HK-2 (cell line): ENCODE measurements around the gene IDH3G.

Experiments
- DNase-seq: peaks from one replicate; pipeline ENCODE4 v3.0.0-alpha.2; 2018; ENCODE audit not compliant: unreplicated experiment

The IDH3G gene

GRCh38 chrX:153816831-153817690 lies 22.9 kb upstream of the IDH3G start:
- DNase-seq = no peak

GRCh38 chrX:153814591-153815315 lies 20.6 kb upstream of the IDH3G start:
- DNase-seq = no peak

- no peak for DNase-seq
Measured at GRCh38 chrX:153813161-153813560, 19.0 kb upstream of the IDH3G start.

GRCh38 chrX:153812220-153812619 lies 18.0 kb upstream of the IDH3G start:
- DNase-seq = no peak

GRCh38 chrX:153807976-153808375 lies 13.8 kb upstream of the IDH3G start:
- DNase-seq = no peak

GRCh38 chrX:153806999-153807575 lies 12.9 kb upstream of the IDH3G start:
- DNase-seq = no peak

GRCh38 chrX:153805436-153805835 lies 11.3 kb upstream of the IDH3G start:
- DNase-seq = no peak

GRCh38 chrX:153804621-153805020 lies 10.4 kb upstream of the IDH3G start:
- no peak for DNase-seq

- no peak for DNase-seq
Measured at GRCh38 chrX:153804100-153804595, 10.0 kb upstream of the IDH3G start.

- DNase-seq = no peak
Measured at GRCh38 chrX:153803211-153804099, 9.3 kb upstream of the IDH3G start.

- DNase-seq = no peak
Measured at GRCh38 chrX:153802513-153803045, 8.4 kb upstream of the IDH3G start.

- DNase-seq = no peak
Measured at GRCh38 chrX:153801669-153802068, 7.5 kb upstream of the IDH3G start.

GRCh38 chrX:153800746-153801145 lies 6.6 kb upstream of the IDH3G start:
- no peak for DNase-seq

GRCh38 chrX:153800177-153800722 lies 6.1 kb upstream of the IDH3G start:
- DNase-seq = no peak

- DNase-seq = no peak
Measured at GRCh38 chrX:153799326-153799725, 5.2 kb upstream of the IDH3G start.

GRCh38 chrX:153797415-153798015 lies 3.3 kb upstream of the IDH3G start:
- no peak for DNase-seq

- no peak for DNase-seq
Measured at GRCh38 chrX:153794897-153795816, 982 bp upstream of the IDH3G start.

GRCh38 chrX:153793291-153793690 lies 884 bp downstream of the IDH3G start:
- DNase-seq = no peak

- DNase-seq = no peak
Measured at GRCh38 chrX:153792368-153792767, 1.8 kb downstream of the IDH3G start.
